Nephron progenitor cell (in vitro differentiated cells): ENCODE measurements around the gene RB1.

Source experiments
- DNase-seq: peaks from one replicate; pipeline ENCODE4 v3.0.0; 2021
- H3K27ac Mint-ChIP-seq: 2 replicates; pipeline ENCODE4 v1.8.0; 2021; ENCODE audit warnings: mild to moderate bottlenecking, moderate library complexity, mixed read lengths
- H3K27me3 Mint-ChIP-seq: 2 replicates; pipeline ENCODE4 v1.8.0; 2021; ENCODE audit warnings: mild to moderate bottlenecking, low read depth, mixed read lengths; ENCODE audit not compliant: poor library complexity
- H3K36me3 Mint-ChIP-seq: 2 replicates; pipeline ENCODE4 v1.8.0; 2021; ENCODE audit warnings: low read depth, mixed read lengths
- H3K4me1 Mint-ChIP-seq: 2 replicates; pipeline ENCODE4 v1.8.0; 2021; ENCODE audit warnings: mixed read lengths
- H3K4me3 Mint-ChIP-seq: 2 replicates; pipeline ENCODE4 v1.8.0; 2021; ENCODE audit warnings: mild to moderate bottlenecking, moderate library complexity, mixed read lengths
- H3K9me3 Mint-ChIP-seq: 2 replicates; pipeline ENCODE4 v1.8.0; 2021; ENCODE audit warnings: mild to moderate bottlenecking, moderate library complexity, mixed read lengths
- TF ChIP-seq, protein P1 (sequence below): fragments of 200-600 bp; sonication (generic); IDR thresholded peaks from 2 replicates; pipeline ENCODE4 v1.5.0; 2021; ENCODE audit warnings: antibody characterized with exemption

RB1 gene

DNA sequence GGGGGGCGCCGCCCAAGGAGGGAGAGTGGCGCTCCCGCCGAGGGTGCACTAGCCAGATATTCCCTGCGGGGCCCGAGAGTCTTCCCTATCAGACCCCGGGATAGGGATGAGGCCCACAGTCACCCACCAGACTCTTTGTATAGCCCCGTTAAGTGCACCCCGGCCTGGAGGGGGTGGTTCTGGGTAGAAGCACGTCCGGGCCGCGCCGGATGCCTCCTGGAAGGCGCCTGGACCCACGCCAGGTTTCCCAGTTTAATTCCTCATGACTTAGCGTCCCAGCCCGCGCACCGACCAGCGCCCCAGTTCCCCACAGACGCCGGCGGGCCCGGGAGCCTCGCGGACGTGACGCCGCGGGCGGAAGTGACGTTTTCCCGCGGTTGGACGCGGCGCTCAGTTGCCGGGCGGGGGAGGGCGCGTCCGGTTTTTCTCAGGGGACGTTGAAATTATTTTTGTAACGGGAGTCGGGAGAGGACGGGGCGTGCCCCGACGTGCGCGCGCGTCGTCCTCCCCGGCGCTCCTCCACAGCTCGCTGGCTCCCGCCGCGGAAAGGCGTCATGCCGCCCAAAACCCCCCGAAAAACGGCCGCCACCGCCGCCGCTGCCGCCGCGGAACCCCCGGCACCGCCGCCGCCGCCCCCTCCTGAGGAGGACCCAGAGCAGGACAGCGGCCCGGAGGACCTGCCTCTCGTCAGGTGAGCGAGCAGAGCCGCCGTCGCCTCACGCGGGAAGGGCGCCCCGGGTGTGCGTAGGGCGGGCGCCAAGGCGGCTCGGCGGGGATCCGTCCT lies at the start of gene RB1:
Gene RB1, plus strand, starts transcription at position 393 of the 784 bp plus-strand sequence. Its CDS starts 162 bp downstream, at position 555.
- Mint-ChIP-seq H3K27me3 (peaks cover 3% of the 10 kb centered on the region), H3K9me3 (no peaks in the 10 kb centered on the region), H3K4me3 (peak within 1 kb of the TSS; percentile 90), H3K4me1 (peaks cover 23% of the 10 kb centered on the region), H3K27ac (peak within 1 kb of the TSS; percentile 99), H3K36me3 (peaks cover 15% of the 10 kb centered on the region)
- TF ChIP-seq, protein P1, sequence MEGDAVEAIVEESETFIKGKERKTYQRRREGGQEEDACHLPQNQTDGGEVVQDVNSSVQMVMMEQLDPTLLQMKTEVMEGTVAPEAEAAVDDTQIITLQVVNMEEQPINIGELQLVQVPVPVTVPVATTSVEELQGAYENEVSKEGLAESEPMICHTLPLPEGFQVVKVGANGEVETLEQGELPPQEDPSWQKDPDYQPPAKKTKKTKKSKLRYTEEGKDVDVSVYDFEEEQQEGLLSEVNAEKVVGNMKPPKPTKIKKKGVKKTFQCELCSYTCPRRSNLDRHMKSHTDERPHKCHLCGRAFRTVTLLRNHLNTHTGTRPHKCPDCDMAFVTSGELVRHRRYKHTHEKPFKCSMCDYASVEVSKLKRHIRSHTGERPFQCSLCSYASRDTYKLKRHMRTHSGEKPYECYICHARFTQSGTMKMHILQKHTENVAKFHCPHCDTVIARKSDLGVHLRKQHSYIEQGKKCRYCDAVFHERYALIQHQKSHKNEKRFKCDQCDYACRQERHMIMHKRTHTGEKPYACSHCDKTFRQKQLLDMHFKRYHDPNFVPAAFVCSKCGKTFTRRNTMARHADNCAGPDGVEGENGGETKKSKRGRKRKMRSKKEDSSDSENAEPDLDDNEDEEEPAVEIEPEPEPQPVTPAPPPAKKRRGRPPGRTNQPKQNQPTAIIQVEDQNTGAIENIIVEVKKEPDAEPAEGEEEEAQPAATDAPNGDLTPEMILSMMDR: no peak
- DNase-seq: peak; percentile 88

DNA sequence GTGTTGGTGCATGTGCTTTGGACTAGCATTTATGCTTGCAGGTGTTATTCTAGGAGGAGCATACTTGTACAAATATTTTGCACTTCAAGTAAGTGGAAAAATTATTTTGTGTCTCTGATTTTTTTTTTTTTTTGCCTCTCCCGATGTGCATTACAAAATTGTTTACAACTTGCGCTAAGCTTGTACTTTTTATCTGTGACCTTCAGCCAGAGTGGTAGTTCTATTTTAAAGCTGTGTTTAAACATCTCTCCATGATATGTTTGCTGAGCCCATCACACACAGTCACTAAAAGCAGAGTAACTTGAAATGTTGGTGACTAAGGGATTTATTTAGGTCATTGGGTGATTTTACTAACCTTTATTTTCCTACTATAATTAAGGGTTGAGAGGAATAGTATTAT lies 49.7 kb upstream of the RB1 start:
- Mint-ChIP-seq H3K27me3 (no peaks in the 10 kb centered on the region), H3K4me3 (no peak overlapping the region), H3K4me1 (no peaks in the 10 kb centered on the region), H3K9me3 (no peaks in the 10 kb centered on the region), H3K36me3 (peaks cover 66% of the 10 kb centered on the region), H3K27ac (no peak overlapping the region)
- TF ChIP-seq, protein P1: no peak
- DNase-seq: no peak

DNA sequence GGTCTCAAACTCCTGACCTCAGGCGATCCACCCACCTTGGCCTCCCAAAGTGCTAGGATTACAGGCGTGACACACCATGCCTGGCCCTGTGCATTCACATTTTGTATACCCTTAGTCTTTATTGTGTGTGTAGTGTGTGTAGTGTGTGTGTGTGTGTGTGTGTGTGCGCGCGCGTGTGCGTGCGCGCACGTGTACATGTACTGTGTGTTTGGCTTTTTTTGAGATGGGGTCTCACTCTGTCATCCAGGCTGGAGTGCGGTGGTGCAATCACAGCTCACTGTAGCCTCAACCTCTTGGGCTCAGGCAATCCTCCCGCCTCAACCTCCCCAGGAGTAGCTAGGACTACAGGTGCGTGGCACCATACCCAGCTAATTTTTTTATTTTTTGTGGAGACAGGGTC lies 48.5 kb upstream of the RB1 start:
- Mint-ChIP-seq H3K27me3 (no peaks in the 10 kb centered on the region), H3K4me3 (no peak overlapping the region), H3K4me1 (no peaks in the 10 kb centered on the region), H3K27ac (peak overlapping the region; percentile 72), H3K9me3 (no peaks in the 10 kb centered on the region), H3K36me3 (peaks cover 66% of the 10 kb centered on the region)
- no peak for DNase-seq
- TF ChIP-seq, protein P1: no peak

DNA sequence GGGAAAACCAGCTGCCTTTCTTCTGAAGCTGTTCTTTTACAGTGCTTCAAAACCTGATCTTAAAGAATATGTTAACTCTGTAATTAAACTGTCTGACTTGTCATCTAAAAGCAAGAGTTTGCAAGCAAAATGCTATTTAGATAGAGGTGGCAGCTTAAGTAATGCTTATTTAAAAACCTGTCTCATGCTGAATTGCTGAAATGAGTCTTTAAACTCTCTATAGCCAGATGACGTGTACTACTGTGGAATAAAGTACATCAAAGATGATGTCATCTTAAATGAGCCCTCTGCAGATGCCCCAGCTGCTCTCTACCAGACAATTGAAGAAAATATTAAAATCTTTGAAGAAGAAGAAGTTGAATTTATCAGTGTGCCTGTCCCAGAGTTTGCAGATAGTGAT lies 47.6 kb upstream of the RB1 start:
- Mint-ChIP-seq H3K36me3 (peaks cover 72% of the 10 kb centered on the region), H3K27me3 (no peaks in the 10 kb centered on the region), H3K4me3 (no peak overlapping the region), H3K27ac (no peak overlapping the region), H3K4me1 (no peaks in the 10 kb centered on the region), H3K9me3 (no peaks in the 10 kb centered on the region)
- TF ChIP-seq, protein P1: no peak
- no peak for DNase-seq

DNA sequence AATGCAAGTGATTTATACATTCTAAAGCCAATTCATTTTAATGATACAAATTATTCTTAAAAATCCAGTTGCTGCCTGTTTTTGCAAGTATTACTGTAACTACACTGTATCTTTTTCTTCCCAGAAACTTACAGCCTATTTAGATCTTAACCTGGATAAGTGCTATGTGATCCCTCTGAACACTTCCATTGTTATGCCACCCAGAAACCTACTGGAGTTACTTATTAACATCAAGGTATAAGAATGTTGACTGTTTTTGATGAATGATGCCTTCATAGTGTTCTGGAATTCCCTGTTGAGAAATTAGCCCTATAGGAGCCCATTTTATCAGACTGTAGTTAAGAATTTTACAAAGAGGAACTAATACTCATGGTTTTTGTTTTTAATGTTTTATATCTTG lies 45.5 kb upstream of the RB1 start:
- TF ChIP-seq, protein P1: no peak
- no peak overlapping the region for H3K27ac Mint-ChIP-seq
- H3K36me3 Mint-ChIP-seq: peaks cover 75% of the 10 kb centered on the region
- H3K27me3 Mint-ChIP-seq: no peaks in the 10 kb centered on the region
- H3K9me3 Mint-ChIP-seq: no peaks in the 10 kb centered on the region
- H3K4me1 Mint-ChIP-seq: no peaks in the 10 kb centered on the region
- DNase-seq: no peak
- H3K4me3 Mint-ChIP-seq: no peak overlapping the region

DNA sequence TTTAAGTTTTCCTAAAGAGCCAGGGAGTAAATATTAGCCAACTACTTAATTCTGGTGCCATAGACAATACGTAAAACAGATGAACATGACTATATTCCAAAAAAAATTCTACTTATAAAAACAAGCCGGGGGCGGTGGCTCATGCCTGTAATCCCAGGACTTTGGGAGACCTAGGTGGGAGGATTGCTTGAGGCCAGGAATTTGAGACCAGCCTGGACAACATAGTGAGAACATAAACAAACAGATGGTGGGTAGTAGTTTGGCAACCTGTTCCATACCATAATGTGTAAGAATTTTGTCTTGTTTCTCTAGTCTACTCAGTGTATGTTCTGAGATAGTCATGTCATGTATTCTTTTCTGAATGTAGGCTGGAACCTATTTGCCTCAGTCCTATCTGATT lies 45.1 kb upstream of the RB1 start:
- H3K36me3 Mint-ChIP-seq: peaks cover 79% of the 10 kb centered on the region

More for the DNA sequence above, 45.1 kb upstream of the RB1 start:
- no peak for DNase-seq
- TF ChIP-seq, protein P1: no peak
- Mint-ChIP-seq H3K4me1 (no peaks in the 10 kb centered on the region), H3K27ac (no peak overlapping the region), H3K9me3 (no peaks in the 10 kb centered on the region), H3K4me3 (no peak overlapping the region), H3K27me3 (no peaks in the 10 kb centered on the region)
